NCI-H2081 treated with DMSO at 0.1 percent for 48 hours (cell line): Measurements from ENCODE around the gene LSM14B.
"Not testable (repeated sequence)": the region's sequence is repeated elsewhere in the genome, so short reads cannot be mapped to it uniquely, and the experiment has no call there.

ENCODE experiments used
- DNase-seq: peaks from one replicate; lab custom pipeline; 2025; lab: John Stamatoyannopoulos, UW

LSM14B gene

DNA sequence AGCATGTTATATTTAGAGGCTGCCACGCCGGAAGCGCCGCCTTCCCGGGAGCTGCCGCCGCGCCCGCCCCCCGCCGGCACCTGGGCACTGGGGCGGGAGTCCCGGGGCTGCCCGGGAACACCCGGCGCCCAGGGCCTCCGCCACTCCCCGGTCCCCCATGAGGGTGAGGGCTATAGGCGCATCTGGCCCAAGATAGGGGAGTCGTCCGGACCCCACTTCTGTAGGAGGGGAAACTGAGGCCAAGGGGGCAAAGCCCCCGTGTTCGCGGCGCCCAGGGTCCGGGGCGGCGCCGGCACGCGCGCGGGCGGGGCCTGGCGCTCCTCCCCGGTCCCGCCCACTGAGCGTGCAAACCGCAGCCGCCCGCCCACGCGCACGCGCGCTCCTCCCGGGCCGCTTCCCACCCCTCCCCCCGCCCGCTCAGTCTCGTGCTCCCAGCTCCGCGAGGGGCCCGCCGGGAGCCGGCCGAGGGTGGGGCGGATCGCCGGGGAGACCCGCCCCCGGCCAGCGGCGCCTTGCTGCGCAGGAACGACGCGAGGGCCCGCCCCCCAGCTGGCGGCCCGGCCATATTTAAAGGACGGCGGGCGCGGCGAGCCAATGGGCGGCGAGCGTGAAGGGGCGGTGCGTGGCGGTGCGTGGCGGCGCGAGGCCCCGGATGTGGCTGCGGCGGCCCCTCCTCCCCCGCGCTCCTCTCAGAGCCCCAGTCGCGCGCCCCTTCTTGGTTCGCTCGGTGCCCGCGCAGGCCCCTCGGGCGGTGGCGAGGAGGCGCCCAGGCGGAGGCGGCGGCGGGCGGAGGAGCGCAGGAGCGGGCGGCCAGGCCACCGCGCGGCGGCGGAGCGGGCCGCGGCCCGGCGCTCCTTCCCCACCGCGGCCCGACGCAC, at the start of gene LSM14B:
TSS of gene LSM14B (plus strand) at position 700 of the 878 bp plus-strand sequence. CDS start 192 bp downstream, outside the sequence.
- DNase-seq, result peak; percentile 81

DNA sequence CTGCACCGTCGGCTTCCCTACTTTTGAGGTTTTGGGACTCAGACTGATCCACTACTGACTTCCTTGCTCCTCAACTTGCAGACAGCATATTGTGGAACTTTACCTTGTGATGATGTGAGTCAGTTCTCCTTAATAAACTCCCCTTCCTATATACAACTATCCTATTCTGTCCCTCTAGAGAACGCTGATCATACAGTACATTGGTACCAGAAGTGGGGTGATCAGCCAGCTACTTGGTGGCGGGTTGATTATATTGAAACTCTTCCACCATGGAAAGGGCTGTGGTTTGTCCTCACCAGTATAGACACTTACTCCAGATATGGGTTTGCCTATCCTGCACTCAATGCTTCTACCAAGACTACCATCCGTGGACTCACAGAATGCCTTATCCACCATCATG, 49.0 kb upstream of the LSM14B start:
- DNase-seq, result no peak

DNA sequence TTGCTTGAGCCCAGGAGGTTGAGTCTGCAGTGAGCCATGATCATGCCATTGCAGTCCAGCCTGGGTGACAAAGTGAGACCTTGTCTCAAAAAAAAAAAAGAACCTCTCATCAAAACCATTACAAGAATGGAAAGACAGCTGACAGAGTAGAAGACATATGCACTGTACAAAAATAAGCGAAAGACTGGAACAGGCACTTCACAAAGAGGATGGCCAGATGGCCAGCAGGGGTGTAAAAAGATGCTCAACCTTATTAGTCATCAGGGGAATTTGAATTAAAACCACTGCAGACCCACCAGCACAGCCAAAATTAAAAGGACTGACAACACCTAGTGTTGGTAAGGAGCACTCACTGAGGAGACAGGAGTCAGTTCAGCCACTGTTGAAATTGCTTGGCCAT, 43.1 kb upstream of the LSM14B start:
- no peak for DNase-seq

DNA sequence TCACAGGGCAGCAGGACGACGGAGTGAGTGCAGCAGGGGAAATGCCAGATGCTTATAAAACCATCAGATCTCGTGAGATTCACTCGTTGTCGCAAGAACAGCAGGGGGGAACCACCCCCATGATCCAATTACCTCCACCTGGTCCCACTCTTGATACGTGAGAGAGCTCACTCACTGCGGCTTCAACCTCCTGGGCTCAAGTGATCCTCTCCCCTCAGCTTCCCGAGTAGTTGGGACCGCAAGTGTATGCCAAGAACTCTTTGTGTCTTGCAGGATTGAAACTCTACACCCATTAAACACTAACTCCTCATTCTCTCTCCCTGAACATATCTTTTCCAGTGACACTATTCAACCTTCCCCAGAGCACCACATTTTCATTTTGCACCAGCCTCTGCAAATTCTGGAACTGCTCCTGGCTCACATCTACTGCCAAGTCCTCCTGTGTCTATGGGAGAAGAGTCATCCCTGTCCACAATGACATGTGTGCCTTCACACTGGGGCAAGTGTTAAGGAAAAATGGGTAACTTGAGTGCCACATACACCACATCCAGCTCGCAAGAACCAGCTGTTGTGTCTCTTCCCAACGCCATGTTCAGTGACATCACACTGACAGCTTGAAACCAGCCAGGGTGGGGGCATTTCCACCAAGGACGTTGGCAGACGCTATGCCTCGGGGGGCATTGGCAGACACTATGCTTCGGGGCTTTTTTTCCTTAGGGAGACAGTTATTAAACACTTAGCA, 41.9 kb upstream of the LSM14B start:
- no peak for DNase-seq

DNA sequence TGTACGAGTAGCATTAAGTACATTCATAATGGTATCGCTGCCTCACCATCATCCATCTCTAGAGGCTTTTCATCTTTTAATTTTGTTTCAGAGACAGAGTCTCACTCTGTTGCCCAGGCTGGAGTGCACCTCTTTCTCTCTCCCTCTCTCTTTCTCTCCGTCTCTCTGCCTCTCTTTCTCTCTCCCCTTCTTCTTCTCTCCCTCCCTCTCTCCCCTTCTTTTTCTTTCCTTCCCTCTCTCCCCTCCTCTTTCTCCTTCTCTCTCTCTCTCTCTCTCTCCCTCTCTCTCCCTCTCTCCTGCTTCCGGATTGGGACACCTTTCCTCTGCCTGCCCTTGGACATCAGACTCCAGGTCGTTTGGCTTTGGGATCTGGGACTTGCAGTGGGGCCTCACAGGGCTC, 39.0 kb upstream of the LSM14B start:
- no peak for DNase-seq

DNA sequence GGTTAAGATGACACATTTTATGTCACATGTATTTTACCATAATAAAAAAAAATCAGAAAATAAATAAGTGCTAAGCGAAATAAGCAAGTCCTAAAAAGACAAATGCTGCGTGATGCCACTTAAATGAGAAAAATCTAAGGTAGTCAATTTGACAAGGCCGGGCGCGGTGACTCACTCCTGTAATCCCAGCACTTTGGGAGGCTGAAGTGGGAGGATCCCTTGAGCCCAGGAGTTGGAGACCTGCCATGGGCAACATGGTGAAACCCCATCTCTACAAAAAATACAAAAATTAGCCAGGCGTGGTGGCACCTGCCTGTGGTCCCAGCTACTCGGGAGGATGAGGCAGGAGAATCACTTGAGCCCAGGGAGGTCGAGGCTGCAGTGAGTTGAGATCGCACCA, 38.1 kb upstream of the LSM14B start:
- DNase-seq, result not testable (repeated sequence)

DNA sequence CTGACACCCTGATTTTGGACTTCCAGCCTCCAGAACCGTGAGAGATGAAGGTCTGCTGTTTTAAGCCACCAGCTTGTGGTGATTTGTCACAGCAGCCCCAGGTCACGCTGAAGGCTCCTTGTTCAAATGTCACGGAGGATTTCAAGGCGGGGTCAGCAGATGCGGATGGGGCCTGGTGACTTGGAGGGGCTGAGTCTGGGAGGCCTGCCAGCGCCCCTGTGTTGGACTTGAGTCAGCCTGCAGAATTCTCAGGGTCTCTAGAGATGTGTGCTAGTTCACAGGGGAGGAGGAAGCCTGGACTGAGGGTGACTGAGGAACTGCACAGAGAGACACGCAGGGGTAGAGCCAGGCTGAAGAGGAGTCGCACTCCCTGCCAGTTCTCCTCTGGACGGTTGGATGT, 37.1 kb upstream of the LSM14B start:
- no peak for DNase-seq

DNA sequence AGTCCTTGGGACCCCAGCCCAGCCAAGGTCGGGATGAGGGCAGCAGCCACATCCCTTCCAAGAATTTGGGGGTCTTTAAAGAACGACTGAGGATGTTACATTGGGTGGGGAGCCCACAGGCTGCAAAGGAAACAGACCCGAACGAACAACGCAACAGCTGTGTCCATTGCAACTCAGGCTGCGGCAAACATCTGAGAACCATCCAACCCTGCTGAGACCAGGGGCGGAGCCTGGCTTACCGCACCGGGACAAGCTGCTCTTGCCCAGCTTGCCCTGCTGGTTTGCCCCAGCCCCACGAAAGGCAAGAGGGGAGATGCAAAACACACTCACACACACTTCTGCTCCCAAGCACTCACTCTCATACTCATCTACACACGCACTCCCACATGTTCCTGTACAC, 35.0 kb upstream of the LSM14B start:
- no peak for DNase-seq

DNA sequence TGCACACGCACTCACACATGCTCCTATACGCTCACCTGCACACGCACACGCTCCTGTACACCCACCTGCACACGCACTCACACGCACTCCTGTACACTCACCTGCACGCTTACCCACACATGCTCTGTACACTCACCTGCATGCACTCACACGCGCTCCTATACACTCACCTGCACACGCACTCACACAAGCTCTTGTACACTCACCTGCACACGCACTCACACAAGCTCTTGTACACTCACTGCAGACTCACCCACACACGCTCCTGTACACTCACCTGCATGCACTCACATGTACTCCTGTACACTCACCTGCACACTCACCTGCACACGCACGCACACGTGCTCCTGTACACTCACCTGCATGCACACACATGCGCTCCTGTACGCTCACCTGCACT, 34.6 kb upstream of the LSM14B start:
- DNase-seq, result no peak

DNA sequence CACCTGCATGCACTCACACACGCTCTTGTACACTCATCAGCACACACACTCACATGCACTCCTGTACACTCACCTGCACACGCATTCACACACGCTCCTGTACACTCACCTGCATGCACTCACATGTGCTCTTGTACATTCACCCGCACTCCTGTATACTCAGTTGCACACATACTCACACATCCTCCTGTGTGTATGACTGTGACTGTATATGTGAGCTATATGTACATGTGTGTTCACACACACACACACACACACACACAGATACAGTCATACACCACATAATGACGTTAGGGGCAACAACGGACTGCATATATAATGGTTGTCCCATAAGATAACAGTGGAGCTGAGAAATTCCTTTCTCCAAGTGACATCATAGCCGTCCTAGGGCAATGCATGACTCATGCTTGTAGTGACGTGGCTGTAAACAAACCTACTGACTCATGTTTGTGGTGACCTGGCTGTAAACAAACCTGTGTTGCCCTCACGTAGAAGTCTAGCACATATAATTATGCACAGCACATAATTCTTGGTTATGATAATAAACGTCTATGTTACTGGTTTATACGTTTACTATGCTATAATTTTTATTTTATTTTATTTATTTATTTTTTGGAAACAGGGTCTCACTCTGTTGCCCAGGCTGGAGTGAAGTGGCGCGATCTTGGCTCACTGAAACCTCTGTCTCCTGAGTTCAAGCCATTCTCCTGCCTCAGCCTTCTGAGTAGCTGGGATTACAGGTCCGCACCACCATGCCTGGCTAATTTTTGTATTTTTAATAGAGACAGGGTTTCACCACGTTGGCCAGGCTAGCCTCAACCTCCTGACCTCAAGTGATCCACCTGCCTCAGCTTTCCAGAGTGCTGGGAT, 33.8 kb upstream of the LSM14B start:
- no peak for DNase-seq

DNA sequence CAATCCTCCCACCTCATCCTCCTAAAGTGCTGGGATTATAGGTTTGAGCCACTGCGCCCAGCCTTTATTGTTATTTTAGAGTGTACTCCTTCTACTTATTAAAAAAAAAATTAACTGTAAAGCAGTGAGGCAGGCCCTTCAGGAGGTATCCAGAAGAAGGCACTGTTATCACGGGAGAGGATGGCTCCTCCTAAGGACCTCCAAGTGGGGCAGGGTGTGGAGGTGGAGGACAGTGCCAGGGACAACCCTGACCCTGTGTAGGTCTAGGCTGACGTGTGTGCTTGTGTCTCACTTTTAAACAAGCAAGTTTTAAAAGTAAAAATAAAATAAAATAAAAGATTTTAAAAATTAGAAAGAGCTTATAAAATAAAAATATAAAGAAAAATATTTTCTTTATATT, 32.9 kb upstream of the LSM14B start:
- DNase-seq, result no peak

DNA sequence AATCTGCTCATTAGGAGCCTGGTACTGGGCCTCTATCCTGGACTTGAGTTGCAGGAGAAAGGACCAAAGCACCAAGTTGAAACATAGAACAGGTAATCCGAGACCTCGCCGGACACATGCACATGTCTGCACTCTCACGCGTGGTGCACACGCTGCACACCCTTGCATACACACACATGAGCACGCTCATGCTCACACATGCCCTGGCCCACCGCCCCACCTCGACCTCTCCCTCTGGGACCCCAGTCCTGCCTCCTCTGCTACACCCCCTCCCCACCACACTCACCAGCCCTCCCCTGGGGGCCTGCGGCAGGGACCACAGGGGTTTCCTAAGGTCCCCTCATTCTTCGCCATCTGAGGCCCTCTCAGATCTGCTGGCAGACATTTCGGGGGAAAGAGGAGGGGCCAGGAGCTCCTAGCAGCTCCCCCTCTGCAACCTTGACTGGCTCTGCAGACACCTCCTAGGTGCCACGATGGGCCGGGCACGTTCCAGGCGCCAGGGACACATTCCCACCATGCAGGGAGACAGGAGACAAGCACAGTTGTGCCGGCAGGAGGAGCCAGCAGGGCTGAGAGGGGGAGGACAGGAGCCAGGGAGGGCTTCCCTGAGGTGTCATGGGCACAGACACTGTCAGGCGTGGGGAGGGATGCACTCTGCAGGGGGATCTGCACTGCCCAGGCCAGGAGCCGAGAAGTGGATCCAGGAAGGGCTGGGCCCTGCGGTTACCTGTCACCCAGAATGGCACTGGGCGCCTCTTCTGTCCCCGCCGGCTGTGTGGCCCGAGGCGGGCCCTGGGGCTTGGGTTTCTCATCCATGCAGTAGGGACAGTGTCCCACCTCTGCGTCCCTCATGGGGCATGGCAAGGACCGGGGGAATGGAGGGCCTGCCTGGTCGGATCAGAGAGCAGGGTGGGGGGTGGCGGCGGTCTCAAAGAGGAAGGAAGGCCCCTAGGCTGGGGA, 25.6 kb upstream of the LSM14B start:
- DNase-seq, result no peak

DNA sequence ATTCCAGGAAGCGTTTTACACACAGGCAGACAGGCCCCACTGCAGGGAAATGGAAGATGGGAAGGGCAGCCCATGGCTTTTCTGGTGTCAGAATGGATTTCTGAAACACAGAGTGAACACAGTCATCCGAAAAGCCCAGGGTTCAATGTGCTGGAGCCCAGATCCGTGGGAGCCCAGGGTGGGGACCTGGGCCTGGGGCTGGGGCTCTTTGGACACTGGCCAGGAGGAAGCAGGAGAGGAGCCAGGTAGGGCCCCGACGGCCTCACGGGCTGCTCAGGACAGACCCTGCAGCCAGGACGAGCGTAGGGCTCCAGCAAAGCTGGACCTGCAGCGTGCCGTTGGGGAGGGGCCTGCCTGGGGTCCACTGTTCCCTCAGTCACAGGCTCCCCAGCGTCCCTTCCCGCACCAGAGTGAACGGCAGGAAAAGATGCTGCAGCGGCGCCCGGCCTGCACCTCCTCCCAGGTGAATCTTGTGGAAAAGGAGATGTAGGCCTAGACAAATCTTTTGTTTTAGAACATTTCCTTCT, 24.3 kb upstream of the LSM14B start:
- no peak for DNase-seq

DNA sequence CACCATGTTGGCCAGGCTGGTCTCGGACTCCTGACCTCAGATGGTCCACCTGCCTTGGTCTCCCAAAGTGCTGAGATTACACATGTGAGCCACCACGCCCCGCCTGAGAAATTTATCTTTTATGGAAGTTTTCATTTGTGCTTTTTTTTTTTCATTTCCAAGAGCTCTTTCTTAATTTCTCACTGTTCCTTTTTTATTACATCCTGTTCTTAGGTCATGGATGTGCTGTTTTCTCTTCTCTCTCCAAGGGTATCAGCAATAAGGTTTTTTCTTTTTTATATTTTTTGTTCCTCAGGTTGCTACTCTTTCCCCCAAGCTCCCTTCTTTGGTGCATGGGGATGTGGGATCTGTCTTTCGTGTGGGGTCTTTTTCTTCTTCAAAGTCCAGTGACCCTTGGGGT, 21.2 kb upstream of the LSM14B start:
- no peak for DNase-seq

DNA sequence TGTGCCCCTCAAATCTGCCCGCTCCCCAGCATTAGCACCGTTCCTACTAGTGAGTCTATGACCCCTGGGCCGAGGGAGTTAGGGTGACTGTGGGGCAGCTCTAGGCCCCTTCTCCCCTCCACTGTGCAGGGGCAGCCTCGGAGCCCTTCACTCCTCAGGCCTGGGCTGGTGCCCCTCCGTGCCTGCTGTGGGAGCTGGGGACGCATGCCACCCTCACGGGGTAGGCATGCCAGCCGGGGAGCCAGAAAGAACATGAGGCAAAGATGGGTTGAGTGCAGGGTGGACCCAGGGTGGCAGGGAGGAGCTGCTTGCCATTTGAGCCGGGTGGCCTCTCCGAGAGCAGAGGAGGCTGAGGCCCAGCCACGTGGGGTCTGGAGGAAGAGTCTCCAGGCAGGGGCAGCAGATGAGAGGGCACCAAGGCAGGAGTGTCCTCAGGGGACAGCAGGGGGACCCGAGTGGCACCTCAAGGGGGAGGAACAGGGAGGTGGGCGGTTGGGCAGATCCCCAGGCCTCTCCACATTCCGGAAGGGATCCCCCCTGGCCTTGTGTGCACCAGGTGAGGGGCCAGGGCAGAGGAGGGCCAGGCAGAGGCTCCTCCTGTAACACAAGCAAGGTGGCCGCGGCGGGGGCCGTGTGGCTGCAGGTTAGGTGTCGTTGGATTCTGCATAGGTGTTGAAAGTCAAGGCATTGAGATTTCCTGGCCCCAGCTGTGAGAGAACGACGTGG, 18.6 kb upstream of the LSM14B start:
- DNase-seq, result no peak

DNA sequence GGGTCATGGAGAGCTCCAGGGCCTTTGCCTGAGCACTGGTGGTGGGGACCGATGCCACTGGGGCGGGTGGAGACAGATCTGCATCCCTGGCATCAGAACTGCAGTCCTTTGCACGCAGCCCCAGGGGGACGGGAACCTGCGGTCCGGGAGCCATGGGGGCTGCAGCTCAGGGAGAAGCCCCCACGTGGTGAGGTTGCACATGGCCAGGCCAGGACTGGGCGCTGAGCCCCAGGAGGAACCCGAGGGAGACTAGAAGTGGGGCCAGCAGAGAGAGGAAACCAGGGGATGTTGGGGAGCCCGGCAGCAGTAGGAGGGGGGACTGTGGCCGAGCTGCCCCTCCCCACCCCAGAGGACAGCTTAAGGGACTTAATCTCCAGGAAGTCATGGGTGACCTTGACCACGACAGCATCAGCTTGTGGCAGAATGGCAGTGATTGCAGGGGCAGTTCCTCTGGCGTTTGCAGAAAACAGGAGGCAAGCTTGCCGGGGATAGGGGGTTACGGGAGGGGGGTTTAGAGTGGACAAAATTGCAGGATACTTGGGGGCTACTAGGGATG, 18.0 kb upstream of the LSM14B start:
- no peak for DNase-seq

DNA sequence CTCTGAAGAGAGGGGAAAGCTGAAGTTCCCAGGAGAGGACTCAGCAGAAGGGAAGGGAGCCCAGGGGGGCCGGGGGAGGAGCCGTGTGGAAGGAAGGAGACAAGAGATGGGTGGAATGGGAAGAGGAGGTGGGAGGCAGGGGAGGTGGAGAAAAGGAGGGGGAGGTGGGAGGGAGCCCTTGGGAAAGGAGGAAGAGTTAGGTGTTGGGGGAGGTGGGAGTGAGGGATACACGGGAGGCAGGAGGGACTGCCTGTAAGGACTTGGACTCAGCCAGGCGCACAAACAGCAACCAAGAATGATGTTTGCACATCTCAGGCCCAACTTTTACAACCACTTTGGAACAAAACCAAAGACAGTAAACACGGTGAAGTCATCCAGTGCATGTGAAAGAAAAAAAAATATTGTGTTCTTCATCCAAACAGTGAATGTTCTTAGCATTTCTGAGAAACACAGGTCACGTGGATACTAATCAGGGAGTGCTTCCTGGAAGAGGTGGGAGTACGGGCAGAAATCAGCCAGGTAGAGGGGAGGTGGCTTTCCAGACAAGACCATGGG, 17.4 kb upstream of the LSM14B start:
- DNase-seq, result no peak

DNA sequence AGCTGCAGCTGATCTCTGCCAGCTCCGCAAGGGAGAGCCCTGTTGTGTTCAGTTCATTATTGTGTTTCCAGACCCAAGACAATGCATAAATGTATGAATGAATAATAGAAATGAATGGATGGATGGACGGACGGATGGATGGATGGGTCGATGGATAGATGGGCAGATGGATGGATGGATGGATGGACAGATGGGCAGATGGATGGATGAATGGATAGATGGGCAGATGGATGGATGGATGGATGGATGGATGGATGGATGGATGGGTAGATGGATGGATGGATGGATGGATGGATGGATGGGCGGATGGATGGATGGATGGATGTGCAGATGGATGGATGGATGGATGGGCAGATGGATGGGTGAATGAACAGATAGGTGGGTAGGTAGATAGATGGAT, 16.7 kb upstream of the LSM14B start:
- no peak for DNase-seq

DNA sequence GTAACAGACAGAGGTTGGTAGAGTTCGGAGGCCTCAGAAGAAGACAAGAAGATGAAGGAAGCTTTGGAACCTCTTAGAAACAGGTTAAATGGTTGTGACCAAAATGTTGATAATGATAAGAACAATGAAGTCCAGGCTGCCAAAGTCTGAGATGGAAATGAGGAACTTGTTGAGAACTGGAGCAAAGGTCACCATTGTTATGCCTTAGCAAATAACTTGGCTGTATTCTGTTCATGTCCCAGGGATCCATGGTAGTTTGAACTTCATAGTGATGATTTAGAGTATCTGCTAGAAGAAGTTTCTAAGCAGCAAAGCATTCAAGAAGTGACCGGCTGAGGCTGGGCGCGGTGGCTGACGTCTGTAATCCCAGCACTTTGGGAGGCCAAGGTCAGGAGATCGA, 11.1 kb upstream of the LSM14B start:
- no peak for DNase-seq

DNA sequence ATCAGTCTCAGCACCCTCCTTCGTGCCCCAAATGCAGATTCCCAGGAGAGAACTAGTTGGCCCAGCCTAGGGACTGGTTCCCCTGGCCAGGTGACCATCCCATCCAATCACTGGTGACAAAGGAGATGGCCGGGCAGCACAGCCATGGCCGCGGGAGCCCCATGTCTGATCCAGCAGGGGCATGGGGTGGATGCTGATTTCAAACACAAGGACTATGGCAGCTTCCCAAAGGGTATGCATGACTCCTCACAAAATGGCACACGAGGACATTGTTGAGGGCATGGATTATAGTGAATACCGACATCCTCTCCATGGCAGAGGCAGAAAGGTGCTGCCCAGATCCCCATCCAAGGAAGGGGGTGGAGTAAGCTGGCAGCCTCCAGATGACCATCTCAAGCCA, 9.9 kb upstream of the LSM14B start:
- no peak for DNase-seq
